AML-193 (cell line): ENCODE data around the gene SERP1.
A peak's percentile ranks its signal among the peaks of the same experiment; 100 is the strongest.
"Not testable (repeated sequence)": the region's sequence is repeated elsewhere in the genome, so short reads cannot be mapped to it uniquely, and the experiment has no call there.

Experiments
- DNase-seq, 2 experiments: peaks; one replicate each; lab custom pipeline; 2025; lab: John Stamatoyannopoulos, UW

The SERP1 gene

GRCh38 chr3:150538324-150539208 is 7.7 kb downstream of the SERP1 start:
- no peak for DNase-seq

GRCh38 chr3:150535204-150535603 is 11.1 kb downstream of the SERP1 start:
- DNase-seq, result no peak

GRCh38 chr3:150531775-150532174 is 14.5 kb downstream of the SERP1 start:
- no peak for DNase-seq

GRCh38 chr3:150528354-150528797 is 17.9 kb downstream of the SERP1 start:
- peak; percentile 62 to 74 for DNase-seq

GRCh38 chr3:150527464-150528255 is 18.6 kb downstream of the SERP1 start:
- DNase-seq, result no peak

- no peak for DNase-seq
Observed at GRCh38 chr3:150523538-150523937, 22.8 kb downstream of the SERP1 start.

- DNase-seq, result no peak
Observed at GRCh38 chr3:150521463-150521862, 24.8 kb downstream of the SERP1 start.

- DNase-seq, result no peak
Observed at GRCh38 chr3:150520408-150520807, 25.9 kb downstream of the SERP1 start.

- no peak for DNase-seq
Observed at GRCh38 chr3:150519026-150519425, 27.3 kb downstream of the SERP1 start.

- no peak for DNase-seq
Observed at GRCh38 chr3:150515210-150515609, 31.1 kb downstream of the SERP1 start.

- no peak for DNase-seq
Observed at GRCh38 chr3:150511122-150511821, 35.0 kb downstream of the SERP1 start.

- no peak for DNase-seq
Observed at GRCh38 chr3:150509780-150510179, 36.5 kb downstream of the SERP1 start.

GRCh38 chr3:150508401-150508800 is 37.9 kb downstream of the SERP1 start:
- DNase-seq, result no peak

- DNase-seq, result no peak
Observed at GRCh38 chr3:150504483-150504882, 41.8 kb downstream of the SERP1 start.

- no peak for DNase-seq
Observed at GRCh38 chr3:150503402-150504099, 42.7 kb downstream of the SERP1 start.

- DNase-seq, result not testable (repeated sequence)
Observed at GRCh38 chr3:150500960-150501359, 45.3 kb downstream of the SERP1 start.

- DNase-seq, result peak; percentile 49 to 54
Observed at GRCh38 chr3:150497956-150498355, 48.3 kb downstream of the SERP1 start.

- DNase-seq, result peak; percentile 66 to 76
Observed at GRCh38 chr3:150495563-150496168, 50.6 kb downstream of the SERP1 start.

- peak; percentile 53 to 71 for DNase-seq
Observed at GRCh38 chr3:150495149-150495548, 51.1 kb downstream of the SERP1 start.

- no peak for DNase-seq
Observed at GRCh38 chr3:150494411-150494977, 51.8 kb downstream of the SERP1 start.
